ENCODE data around the gene UEVLD. TPM values are rescaled to one million over a fixed set of nuclear protein-coding genes. Genes with fewer than 3 reads are reported as not detected.

The UEVLD gene
- total RNA-seq, result 10 to 100 TPM; 16.4 to 16.5 TPM

DNA sequence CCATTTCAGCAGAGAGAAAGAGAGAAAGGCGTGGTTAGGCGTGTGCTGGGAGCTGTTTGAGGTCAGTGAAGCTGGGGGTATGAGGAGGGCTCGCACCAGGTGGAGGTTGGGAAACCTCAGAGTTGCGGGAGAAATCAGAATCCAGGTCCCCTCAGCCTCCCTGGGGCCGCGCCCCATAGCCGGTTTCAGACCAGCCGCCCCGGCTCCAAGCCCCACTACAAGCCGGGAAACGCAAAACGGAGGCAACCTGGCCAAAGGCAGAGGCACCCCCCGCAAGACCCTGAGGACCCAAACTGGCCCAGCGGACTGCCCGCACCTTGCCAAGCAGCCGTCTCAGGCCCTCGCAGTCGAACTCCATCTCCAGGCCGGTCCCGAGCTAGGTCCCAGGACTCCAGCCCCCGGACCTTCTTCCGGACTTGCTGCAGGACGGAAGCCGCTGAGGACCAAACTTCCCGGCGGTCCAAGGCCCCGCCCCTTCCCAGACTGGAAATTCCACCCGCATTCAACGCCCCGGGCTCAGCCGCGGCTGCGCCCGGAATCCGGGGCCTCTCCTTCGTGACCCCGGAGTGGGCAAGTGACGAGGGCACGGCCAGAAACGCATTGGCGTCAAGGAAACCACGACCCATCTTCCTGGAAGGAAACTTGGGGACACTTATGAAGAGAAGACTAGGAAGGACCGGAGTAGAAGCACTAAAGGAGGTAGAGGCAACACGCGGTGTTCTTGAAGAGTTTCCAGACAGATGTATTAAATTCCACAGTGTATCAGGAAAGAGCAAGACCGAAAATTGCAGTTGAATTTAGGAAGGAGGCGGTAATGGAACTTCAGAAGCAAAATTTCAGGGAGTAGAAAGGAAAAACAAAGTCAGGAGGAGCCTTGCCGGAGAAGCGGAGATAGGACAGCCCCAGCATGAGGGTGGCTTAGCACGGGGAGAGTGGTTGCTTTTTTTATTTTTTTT lies at the start of gene UEVLD:
Gene UEVLD, minus strand, starts transcription at position 438 of the 956 bp plus-strand sequence. Its CDS starts 80 bp downstream, at position 358.
- peak; percentile 51 for ATAC-seq (ENCODE audit: low read depth)
- POLR2A ChIA-PET, result interaction anchor here (0.9 to 2.7 kb wide), 4 partner anchors 10 to 267 kb away, joined by 3 to 22 read pairs (median 3); partner anchors contain the start of genes GTF2H1, HPS5 and SPTY2D1
- Mint-ChIP-seq H3K27ac (no peak within 1 kb of the TSS), H3K9me3 (no peaks in the 10 kb centered on the region), H3K4me1 (peaks cover 7% of the 10 kb centered on the region), H3K4me3 (no peak within 1 kb of the TSS), H3K27me3 (no peaks in the 10 kb centered on the region), H3K36me3 (peaks cover 5% of the 10 kb centered on the region)
- DNase-seq, result peak; percentile 75

DNA sequence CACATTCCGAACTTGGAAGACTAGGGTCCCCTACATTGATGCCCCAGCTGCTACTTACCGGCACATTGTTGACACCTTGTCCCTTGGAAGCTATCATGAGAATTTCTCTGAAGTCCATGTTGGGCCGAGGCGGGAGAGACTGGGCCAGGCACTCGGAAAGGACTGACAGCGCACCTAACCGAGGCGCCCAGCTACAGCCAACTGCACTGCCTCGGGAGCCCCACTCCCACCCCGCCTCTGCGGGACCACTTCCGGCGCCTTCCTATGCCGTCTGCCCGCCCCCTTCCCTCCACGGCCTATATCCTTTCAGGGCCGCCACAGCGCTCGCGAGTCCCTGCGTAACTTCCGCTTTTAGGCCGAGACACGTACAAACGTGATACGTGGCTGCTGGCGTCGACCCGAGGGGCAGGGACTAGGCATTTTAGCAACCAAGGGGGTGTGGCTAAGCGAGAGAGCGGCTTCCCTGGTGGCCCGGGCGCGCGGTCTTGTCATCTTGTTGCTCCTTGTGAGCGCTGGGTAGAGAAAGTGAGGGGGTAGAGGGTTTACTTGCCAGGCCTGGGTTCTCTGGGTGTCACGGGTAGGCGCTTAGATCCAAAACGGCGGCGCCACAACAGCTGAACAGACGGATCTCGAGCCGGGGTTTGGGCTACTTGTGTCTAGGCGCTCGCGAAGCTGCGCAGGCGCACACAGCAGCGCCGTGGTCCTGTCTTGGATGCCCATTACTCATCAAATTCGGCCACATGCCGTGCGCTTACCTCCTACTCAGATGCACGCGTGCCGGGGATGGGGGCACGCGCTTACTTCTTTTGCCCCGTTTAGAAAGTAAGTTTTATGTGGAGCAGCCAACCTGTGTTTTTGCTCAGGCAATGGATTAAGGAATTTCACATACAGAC lies 45.9 kb upstream of the UEVLD start, which contains the start of gene SPTY2D1:
Gene SPTY2D1, minus strand, starts transcription at position 203 of the 893 bp plus-strand sequence. Its CDS starts 85 bp downstream, at position 118.
- H3K27me3 Mint-ChIP-seq, result no peaks in the 10 kb centered on the region
- H3K36me3 Mint-ChIP-seq, result peaks cover 3% of the 10 kb centered on the region
- H3K27ac Mint-ChIP-seq, result peak within 1 kb of the TSS; percentile 98
- ATAC-seq (ENCODE audit: low read depth), result peak; percentile 94
- peaks cover 14% of the 10 kb centered on the region for H3K4me1 Mint-ChIP-seq
- POLR2A ChIA-PET, result interaction anchor here (0.7 to 3.9 kb wide), 19 partner anchors 11 to 528 kb away, joined by 3 to 50 read pairs (median 6); partner anchors contain the start of genes GTF2H1, HPS5, LDHA and SAAL1
- H3K4me3 Mint-ChIP-seq, result peak within 1 kb of the TSS; percentile 91
- no peaks in the 10 kb centered on the region for H3K9me3 Mint-ChIP-seq
- peak; percentile 96 for DNase-seq

DNA sequence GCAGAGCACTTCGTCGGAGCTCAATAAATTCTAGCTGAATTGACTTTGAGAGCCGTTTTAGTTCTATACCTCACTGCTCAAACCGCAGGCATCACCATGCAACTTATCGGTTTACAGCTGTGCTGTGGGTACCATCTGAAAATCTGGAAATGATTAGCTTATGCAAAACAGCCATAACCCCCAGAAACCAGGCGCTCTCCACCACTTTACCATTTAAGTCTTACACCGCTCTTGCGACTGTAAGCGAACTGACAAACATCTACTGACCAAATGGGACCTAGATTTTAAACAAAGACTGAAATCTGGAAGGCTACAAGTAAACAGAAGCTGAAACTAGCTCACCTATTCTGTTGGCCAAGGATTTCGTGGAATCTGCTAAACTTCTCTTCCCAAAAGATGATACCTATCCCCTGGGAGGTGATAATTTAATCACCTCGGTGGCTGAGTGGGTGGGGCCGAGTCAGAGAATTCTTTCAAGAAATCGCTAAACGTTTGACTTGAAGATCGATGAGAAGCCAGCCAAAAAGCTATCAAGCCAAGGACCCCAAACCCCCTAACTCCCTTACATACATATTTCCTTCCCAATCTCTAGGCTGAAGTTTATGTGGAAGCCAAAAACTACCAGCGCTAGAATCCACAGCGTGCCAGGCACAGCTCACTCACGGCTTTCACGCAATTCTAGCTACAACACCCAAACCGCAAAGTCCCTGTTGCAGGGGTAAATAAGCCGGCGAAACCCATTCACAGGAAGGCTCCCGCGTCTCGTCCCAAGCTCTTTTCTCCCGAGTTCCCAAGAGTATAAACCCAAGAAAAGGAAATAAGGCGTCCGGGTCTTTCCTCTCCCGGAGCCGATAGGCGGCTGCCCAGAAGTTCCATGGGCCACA lies 45.0 kb upstream of the UEVLD start:
- ATAC-seq (ENCODE audit: low read depth), result no peak
- Mint-ChIP-seq H3K4me3 (peak overlapping the region; percentile 91), H3K27ac (peak overlapping the region; percentile 98), H3K36me3 (peaks cover 3% of the 10 kb centered on the region), H3K27me3 (no peaks in the 10 kb centered on the region), H3K4me1 (peaks cover 14% of the 10 kb centered on the region), H3K9me3 (no peaks in the 10 kb centered on the region)
- no peak for DNase-seq
- POLR2A ChIA-PET, result interaction anchor here (0.8 to 3.9 kb wide), 15 partner anchors 10 to 312 kb away, joined by 3 to 50 read pairs (median 7); partner anchors contain the start of genes GTF2H1, HPS5, TSG101 and UEVLD

DNA sequence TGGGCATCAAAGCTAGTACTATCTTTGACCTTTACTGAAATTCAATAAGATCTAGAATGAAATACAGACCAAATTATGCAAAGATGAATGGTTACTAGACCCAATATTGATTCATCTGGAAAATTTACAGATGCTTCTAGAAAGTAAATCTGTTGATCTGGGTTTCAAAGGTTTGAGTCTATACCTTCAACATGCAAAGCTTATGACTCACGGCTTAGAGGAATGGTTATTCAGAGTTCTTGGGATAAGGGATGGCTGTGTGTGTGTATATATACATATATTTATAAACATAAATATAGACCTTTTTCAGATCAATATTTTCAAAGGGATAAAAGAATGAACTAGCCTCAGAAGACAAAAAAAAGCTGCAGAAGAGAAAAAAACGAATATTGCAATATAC lies 44.3 kb upstream of the UEVLD start:
- Mint-ChIP-seq H3K4me1 (peaks cover 14% of the 10 kb centered on the region), H3K9me3 (no peaks in the 10 kb centered on the region), H3K36me3 (peaks cover 3% of the 10 kb centered on the region), H3K27ac (no peak overlapping the region), H3K4me3 (peak overlapping the region; percentile 91), H3K27me3 (no peaks in the 10 kb centered on the region)
- POLR2A ChIA-PET, result interaction anchor here (0.8 to 3.9 kb wide), 7 partner anchors 14 to 107 kb away, joined by 3 to 50 read pairs (median 12); partner anchors contain the start of genes TSG101 and UEVLD
- ATAC-seq (ENCODE audit: low read depth) (no peak), DNase-seq (no peak)

DNA sequence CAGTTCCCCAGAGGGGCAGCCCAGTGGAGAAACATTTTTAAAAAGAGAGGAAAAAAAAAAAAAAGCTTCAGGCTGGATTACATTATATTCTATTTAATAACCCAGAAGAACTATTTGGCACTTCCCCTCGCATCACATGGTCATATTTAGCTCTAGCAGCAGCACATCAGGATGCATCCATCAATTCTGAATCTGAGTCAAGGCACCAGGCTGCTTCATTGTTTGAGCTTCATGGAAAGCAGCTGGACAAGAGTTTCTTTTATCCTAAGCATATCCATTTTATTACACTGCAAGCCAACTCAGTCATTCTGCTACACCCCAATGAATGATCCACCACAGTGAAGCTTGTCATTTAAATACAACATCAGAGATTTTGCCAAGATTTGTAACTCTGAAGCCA lies 35.6 kb upstream of the UEVLD start:
- Mint-ChIP-seq H3K4me3 (no peak overlapping the region), H3K27ac (no peak overlapping the region), H3K36me3 (peaks cover 12% of the 10 kb centered on the region), H3K27me3 (no peaks in the 10 kb centered on the region), H3K4me1 (peaks cover 19% of the 10 kb centered on the region), H3K9me3 (peaks cover 1% of the 10 kb centered on the region)
- POLR2A ChIA-PET, result interaction anchor here (0.7 to 2.3 kb wide), 2 partner anchors 10 to 80 kb away, joined by 3 to 6 read pairs; partner anchors contain the start of gene SPTY2D1
- no peak for ATAC-seq (ENCODE audit: low read depth)
- DNase-seq, result no peak

DNA sequence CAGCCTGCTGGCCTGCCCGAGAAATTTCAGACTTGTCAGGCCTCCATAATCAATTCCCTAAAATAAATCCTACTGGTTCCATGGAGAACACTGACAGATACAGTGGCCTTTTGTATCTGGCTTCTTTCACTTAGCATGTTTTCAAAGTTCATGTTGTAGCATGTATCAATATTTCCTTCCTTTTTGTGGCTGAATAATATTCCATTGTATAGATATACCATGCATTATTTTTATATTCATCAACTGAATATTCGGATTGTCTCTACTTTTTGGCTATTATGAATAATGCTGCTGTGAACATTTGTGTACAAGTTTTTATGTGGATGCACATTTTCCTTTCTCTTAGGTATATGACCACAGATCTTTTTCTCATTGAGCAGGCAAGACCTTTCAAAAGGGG lies 35.2 kb upstream of the UEVLD start:
- POLR2A ChIA-PET, result interaction anchor here (0.7 to 2.3 kb wide), 2 partner anchors 10 to 80 kb away, joined by 3 to 6 read pairs; partner anchors contain the start of gene SPTY2D1
- ATAC-seq (ENCODE audit: low read depth) (no peak), DNase-seq (no peak)
- Mint-ChIP-seq H3K27me3 (no peaks in the 10 kb centered on the region), H3K4me3 (no peak overlapping the region), H3K4me1 (peaks cover 23% of the 10 kb centered on the region), H3K27ac (no peak overlapping the region), H3K9me3 (peaks cover 1% of the 10 kb centered on the region), H3K36me3 (peaks cover 15% of the 10 kb centered on the region)

DNA sequence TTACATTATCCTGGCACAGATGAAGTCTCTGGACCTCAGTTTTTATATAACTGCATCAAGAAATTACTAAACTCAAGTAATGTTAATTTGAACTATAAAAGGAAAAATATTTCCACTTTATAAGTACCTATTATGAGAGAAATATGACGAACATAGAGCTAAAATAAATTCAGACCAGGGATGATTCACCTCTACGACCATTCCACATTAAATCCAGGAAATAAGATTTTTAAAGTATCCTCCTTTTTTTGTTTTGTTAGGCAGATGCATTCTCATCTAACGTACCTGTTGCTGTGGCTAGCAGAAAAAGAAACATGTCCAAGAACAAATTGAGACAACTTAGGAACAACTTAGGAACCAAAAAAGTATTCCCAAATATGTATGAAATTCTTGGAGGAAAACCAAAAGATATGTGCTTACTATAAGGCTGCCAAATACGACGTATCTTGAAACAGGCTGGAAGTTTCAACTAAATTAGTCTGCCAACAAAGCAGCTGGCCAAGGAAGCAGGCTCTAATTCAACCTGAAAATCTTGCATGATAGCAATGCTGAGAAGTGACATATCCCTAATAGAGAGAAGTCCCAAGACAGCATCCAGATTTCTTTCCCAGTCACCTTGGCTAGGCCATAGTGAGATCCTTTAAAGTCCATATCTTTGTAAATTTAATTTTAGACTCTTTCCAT lies 29.9 kb upstream of the UEVLD start:
- POLR2A ChIA-PET, result interaction anchor here (0.5 to 4.9 kb wide), 4 partner anchors 12 to 94 kb away, joined by 4 to 50 read pairs (median 6); partner anchors contain the start of genes SPTY2D1 and TSG101
- Mint-ChIP-seq H3K4me1 (peaks cover 46% of the 10 kb centered on the region), H3K4me3 (peak overlapping the region; percentile 75), H3K9me3 (no peaks in the 10 kb centered on the region), H3K27me3 (no peaks in the 10 kb centered on the region), H3K36me3 (peaks cover 21% of the 10 kb centered on the region), H3K27ac (peak overlapping the region; percentile 73)
- ATAC-seq (ENCODE audit: low read depth) (no peak), DNase-seq (no peak)

DNA sequence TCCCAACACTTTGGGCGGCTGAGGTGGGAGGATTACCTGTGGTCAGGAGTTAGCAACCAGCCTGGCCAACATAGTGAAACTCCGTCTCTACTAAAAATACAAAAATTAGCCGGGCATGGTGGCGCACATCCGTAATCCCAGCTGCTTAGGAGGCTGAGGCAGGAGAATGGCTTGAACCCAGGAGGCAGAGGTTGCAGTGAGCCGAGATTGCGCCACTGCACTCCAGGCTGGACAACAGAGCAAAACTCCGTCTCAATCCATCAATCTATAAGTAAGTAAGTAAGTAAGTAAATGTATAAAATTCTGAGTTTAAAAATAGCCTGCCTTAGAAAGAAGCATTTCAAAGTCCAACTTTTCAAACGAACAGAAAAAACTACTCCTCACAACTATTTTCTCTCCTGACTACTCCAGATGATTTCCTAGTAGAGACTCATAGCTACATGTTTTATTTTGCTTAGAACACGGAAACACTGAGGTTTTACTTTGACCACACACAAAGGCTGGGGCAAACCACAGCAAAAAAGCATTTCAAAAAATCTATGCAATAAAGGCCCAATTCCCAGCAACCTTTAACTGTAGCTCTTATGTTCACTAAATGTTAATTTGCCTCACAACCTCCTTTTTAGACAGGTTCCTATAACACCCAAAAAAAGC lies 29.3 kb upstream of the UEVLD start:
- Mint-ChIP-seq H3K4me3 (peak overlapping the region; percentile 75), H3K9me3 (no peaks in the 10 kb centered on the region), H3K36me3 (peaks cover 21% of the 10 kb centered on the region), H3K27me3 (no peaks in the 10 kb centered on the region), H3K27ac (peak overlapping the region; percentile 73), H3K4me1 (peaks cover 44% of the 10 kb centered on the region)
- POLR2A ChIA-PET, result interaction anchor here (0.5 to 4.9 kb wide), 6 partner anchors 12 to 374 kb away, joined by 3 to 50 read pairs (median 5); partner anchors contain the start of genes SPTY2D1, TMEM86A and TSG101
- DNase-seq (no peak), ATAC-seq (ENCODE audit: low read depth) (peak; percentile 73)

DNA sequence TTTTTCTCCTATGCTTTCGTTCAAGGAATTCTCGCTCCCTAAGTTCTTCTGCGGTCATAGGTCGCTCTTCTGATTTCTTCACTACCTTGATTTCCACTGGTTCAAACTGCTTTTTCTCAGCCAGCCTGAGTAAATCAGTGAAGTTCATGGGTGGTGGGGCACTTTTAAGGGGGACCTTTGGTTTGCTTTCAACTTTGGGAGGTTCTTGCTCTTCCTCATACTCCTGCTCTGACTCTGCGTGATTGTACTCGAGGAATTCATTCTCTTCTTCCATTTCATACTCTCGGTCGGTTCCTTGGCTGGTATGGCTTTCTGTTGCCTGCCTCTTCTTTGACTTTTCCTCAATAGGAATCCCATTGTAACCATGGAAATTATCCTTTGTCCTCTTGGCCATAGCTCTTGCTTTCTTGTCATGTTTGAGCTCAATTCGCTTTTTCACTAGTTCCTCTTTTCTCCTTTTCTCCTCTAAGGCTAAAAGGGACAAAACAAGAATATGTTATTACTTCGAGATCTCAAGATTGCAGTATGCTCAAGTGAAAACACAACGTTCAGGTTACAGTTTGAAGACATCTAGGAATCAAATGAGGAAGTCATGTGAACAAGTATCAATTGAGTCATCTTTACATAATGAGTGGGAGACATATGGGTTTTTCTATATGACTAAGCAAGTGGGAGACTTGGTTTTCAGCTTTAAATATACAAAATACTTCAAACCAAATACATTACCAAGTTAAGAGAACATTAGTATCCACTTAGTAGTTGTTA lies 27.3 kb upstream of the UEVLD start:
- DNase-seq (no peak), ATAC-seq (ENCODE audit: low read depth) (peak; percentile 65)
- POLR2A ChIA-PET, result interaction anchor here (0.7 to 4.9 kb wide), 3 partner anchors 17 to 90 kb away, joined by 3 to 50 read pairs (median 3); partner anchors contain the start of gene SPTY2D1
- Mint-ChIP-seq H3K9me3 (no peaks in the 10 kb centered on the region), H3K36me3 (peaks cover 21% of the 10 kb centered on the region), H3K4me3 (peak overlapping the region; percentile 24), H3K4me1 (peaks cover 36% of the 10 kb centered on the region), H3K27ac (peak overlapping the region; percentile 63), H3K27me3 (no peaks in the 10 kb centered on the region)

DNA sequence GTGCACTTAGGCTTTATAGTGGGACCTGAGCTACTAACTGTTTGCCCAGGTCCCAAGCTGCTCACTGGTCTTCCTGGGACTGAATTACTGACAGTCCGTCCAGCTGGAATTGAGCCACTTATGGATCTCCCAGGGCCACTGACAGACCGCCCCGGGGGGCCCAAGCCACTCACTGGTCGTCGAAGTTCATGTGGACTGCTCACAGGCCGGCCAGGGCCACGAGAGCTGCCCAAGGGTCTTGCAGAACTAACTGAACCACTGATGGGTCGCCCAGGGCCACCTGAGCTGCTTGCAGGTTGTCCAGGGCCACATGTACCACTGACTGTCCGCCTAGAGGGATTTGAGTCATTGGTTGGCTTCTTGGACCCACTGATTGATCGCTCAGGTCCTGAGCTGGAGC lies 26.1 kb upstream of the UEVLD start:
- H3K27me3 Mint-ChIP-seq, result no peaks in the 10 kb centered on the region
- no peaks in the 10 kb centered on the region for H3K9me3 Mint-ChIP-seq
- no peak for DNase-seq
- H3K4me1 Mint-ChIP-seq, result peaks cover 34% of the 10 kb centered on the region
- no peak for ATAC-seq (ENCODE audit: low read depth)
- H3K36me3 Mint-ChIP-seq, result peaks cover 21% of the 10 kb centered on the region
- no peak overlapping the region for H3K27ac Mint-ChIP-seq
- no peak overlapping the region for H3K4me3 Mint-ChIP-seq
- POLR2A ChIA-PET, result interaction anchor here (1.2 kb wide), 1 partner anchor 20 kb away, joined by 3 read pairs; no protein-coding TSS in a partner anchor
